Transverse colon (tissue), 4 donors: Measurements from ENCODE around the gene HTT. TPM values are rescaled to one million over a fixed set of nuclear protein-coding genes. Genes with fewer than 3 reads are reported as not detected.

Experiments used
- DNase-seq: peaks from one replicate; pipeline ENCODE4 v3.0.0-alpha.2; 2019
- H3K27ac ChIP-seq, 4 donors: fragments of 200-600 bp; sonication (generic); 2 replicates each; pipeline ENCODE4 v1.5.1; 2016 to 2018; ENCODE audit warnings: inconsistent platforms in 4 of 4
- H3K27me3 ChIP-seq: fragments of 200-600 bp; sonication (generic); 2 replicates; pipeline ENCODE4 v1.5.1; 2017; ENCODE audit warnings: inconsistent platforms
- H3K36me3 ChIP-seq, 4 donors: fragments of 200-600 bp; sonication (generic); 2 replicates each; pipeline ENCODE4 v1.5.1; 2017 to 2019; ENCODE audit warnings: inconsistent platforms in 4 of 4
- H3K4me1 ChIP-seq, 4 donors: fragments of 200-600 bp; sonication (generic); 2 replicates each; pipeline ENCODE4 v1.5.1; 2017 to 2020; ENCODE audit warnings: inconsistent platforms in 4 of 4
- H3K4me3 ChIP-seq, 4 donors: fragments of 200-600 bp; sonication (generic); 1 replicate in 1 of 4; 2 replicates in 3 of 4; pipeline versions ENCODE4 v1.5.1 to v1.6.1; 2017 to 2019; ENCODE audit warnings: inconsistent platforms in 4 of 4
- H3K9me3 ChIP-seq, 2 donors: fragments of 200-600 bp; sonication (generic); 2 replicates each; pipeline ENCODE4 v1.5.1; 2017 to 2019; ENCODE audit warnings: inconsistent platforms in 2 of 2
- EP300 ChIP-seq: sonication (generic); formaldehyde crosslinking; IDR thresholded peaks from one replicate; pipeline ENCODE4 v1.6.1; 2017; ENCODE audit warnings: antibody characterized with exemption, low read depth
- POLR2A ChIP-seq: fragments of 450-650 bp; IDR thresholded peaks from one replicate; pipeline ENCODE4 v1.6.1; 2016; ENCODE audit warnings: antibody characterized with exemption, mild to moderate bottlenecking, moderate library complexity
- POLR2AphosphoS5 ChIP-seq, 3 donors: sonication (generic); formaldehyde crosslinking; IDR thresholded peaks; one replicate each; pipeline ENCODE4 v1.6.1; 2016; ENCODE audit warnings: antibody characterized with exemption in 3 of 3
- WGBS, 2 donors: methylation state at CpG; one replicate each; pipeline ENCODE4 v1.1.5; 2018; ENCODE audit warnings: low coverage in 1 of 2; 5-methylcytosine and 5-hydroxymethylcytosine counted together
- in situ Hi-C, 4 donors: fragments of 200-750 bp; cut with MboI; loops; one replicate each; pipeline versions ENCODE4 v1.15.0 to v1.15.1; 2017; ENCODE audit warnings: low sequenced_read_pairs in 3 of 4, low pct_ligation_motif_present in 1 of 4, low pct_unique_long_range_greater_than_20kb in 1 of 4
- intact Hi-C: fragments of 100-400 bp; cut with DNase I; formaldehyde crosslinking; loops from one replicate; pipeline ENCODE4 v1.15.1; 2023; ENCODE audit warnings: low total_unique reads
- total RNA-seq, 4 donors: library from RNA; depleted of rRNA; stranded (reverse); fragments of >200 nt; gene quantifications; one replicate each; pipeline ENCODE4 v1.1.0, GENCODE V29; 2016
- TF ChIP-seq, protein P1 (sequence below), 5 experiments: fragments of 200-600 bp in 3 of 5; fragments of 450-650 bp in 2 of 5; sonication (generic) in 3 of 5; IDR thresholded peaks; 1 replicate in 2 of 5; 2 replicates in 3 of 5; pipeline ENCODE4 v1.5.1; 2016 to 2017; ENCODE audit warnings: antibody characterized with exemption in 5 of 5, inconsistent platforms in 3 of 5, mild to moderate bottlenecking in 2 of 5, moderate library complexity in 1 of 5

HTT gene
- 100 to 1,000 TPM in 1 of 4 donors, 10 to 100 TPM in 3; 40.0 to 111 (median 79.4) TPM for total RNA-seq

DNA sequence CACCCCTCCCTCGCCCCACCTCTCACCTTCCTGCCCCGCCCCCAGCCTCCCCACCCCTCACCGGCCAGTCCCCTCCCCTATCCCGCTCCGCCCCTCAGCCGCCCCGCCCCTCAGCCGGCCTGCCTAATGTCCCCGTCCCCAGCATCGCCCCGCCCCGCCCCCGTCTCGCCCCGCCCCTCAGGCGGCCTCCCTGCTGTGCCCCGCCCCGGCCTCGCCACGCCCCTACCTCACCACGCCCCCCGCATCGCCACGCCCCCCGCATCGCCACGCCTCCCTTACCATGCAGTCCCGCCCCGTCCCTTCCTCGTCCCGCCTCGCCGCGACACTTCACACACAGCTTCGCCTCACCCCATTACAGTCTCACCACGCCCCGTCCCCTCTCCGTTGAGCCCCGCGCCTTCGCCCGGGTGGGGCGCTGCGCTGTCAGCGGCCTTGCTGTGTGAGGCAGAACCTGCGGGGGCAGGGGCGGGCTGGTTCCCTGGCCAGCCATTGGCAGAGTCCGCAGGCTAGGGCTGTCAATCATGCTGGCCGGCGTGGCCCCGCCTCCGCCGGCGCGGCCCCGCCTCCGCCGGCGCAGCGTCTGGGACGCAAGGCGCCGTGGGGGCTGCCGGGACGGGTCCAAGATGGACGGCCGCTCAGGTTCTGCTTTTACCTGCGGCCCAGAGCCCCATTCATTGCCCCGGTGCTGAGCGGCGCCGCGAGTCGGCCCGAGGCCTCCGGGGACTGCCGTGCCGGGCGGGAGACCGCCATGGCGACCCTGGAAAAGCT lies at the start of gene HTT, which contains the start of gene HTT-AS:
TSS of gene HTT (plus strand) at position 604 of the 768 bp plus-strand sequence. CDS start at position 749, 145 bp downstream.
TSS of gene HTT-AS (minus strand) at position 461 of the 768 bp plus-strand sequence.
- DNase-seq: peak; percentile 99
- Histone ChIP-seq H3K4me3 (peak within 1 kb of the TSS; percentile 74 to 96 (median 88)), H3K9me3 (no peaks in the 10 kb centered on the region), H3K27ac (peak within 1 kb of the TSS; percentile 90 to 98 (median 96)), H3K27me3 (no peaks in the 10 kb centered on the region), H3K4me1 (peaks cover 9 to 25% (median 21%) of the 10 kb centered on the region in 4 donors), H3K36me3 (no peaks in the 10 kb centered on the region)
- TF ChIP-seq EP300 (no peak), POLR2AphosphoS5 (IDR thresholded peaks at IDR 0.05) (peak; percentile 81 to 90 (median 89)), POLR2A (peak; percentile 84)
- TF ChIP-seq, protein P1, sequence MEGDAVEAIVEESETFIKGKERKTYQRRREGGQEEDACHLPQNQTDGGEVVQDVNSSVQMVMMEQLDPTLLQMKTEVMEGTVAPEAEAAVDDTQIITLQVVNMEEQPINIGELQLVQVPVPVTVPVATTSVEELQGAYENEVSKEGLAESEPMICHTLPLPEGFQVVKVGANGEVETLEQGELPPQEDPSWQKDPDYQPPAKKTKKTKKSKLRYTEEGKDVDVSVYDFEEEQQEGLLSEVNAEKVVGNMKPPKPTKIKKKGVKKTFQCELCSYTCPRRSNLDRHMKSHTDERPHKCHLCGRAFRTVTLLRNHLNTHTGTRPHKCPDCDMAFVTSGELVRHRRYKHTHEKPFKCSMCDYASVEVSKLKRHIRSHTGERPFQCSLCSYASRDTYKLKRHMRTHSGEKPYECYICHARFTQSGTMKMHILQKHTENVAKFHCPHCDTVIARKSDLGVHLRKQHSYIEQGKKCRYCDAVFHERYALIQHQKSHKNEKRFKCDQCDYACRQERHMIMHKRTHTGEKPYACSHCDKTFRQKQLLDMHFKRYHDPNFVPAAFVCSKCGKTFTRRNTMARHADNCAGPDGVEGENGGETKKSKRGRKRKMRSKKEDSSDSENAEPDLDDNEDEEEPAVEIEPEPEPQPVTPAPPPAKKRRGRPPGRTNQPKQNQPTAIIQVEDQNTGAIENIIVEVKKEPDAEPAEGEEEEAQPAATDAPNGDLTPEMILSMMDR (IDR thresholded peaks at IDR 0.05): peak in 1 of 5 experiments; percentile 41
- in situ Hi-C loops (no loop called here), intact Hi-C loops (no loop called here)
- 3% methylated on average over 14 of the region's 81 CpGs; no CpG with 5 or more reads in 1 of the 2 donors for WGBS, 2 donors

DNA sequence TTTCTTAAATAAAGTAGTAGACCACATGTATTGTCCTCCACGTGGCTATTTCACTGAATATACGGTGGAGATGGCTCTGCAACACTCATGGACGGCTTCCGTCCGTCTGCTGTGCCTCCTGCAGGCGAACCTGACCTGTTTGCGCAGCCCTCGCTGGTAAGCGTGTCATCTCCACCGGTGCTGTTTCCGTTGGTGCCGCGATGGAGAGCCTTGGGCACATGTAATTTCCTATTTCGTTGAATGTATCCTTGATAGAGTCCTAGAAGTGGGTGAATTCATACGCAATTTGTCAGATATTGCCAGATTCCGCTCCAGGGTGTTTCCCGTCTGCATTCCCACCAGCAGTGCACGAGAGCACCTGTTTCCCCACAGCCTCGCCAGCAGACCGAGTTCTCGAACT lies 48.6 kb upstream of the HTT start:
- intact Hi-C loops: no loop called here
- Histone ChIP-seq H3K9me3 (no peaks in the 10 kb centered on the region), H3K27me3 (no peaks in the 10 kb centered on the region), H3K36me3 (no peaks in the 10 kb centered on the region), H3K4me1 (no peaks in the 10 kb centered on the region), H3K4me3 (no peak overlapping the region), H3K27ac (no peak overlapping the region)
- no peak for DNase-seq
- WGBS, 2 donors: 92% methylated on average over 20 to 21 of the region's 21 CpGs
- TF ChIP-seq, protein P1 (IDR thresholded peaks at IDR 0.05): no peak
- TF ChIP-seq POLR2AphosphoS5 (IDR thresholded peaks at IDR 0.05) (no peak), POLR2A (no peak), EP300 (no peak)
- in situ Hi-C loops: no loop called here

DNA sequence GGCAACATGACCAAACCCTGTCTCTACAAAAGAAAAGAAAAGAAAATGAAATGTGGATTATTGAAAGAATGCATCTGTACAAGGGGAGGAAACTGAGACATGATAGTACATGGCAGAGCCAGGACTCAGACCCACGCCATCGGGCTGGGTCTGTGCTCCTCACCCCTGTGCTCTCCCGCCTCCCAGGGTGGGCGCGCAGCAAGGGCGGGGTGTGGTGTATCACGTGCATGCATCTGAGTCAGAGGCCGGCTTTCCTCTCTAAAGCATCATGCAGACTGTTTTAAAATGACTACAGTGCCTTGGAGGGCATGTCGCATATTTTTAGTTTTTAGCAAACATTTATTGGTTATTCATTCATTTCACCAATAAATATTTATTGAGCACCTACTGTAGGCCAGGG lies 47.9 kb upstream of the HTT start:
- Histone ChIP-seq H3K36me3 (no peaks in the 10 kb centered on the region), H3K27me3 (no peaks in the 10 kb centered on the region), H3K9me3 (no peaks in the 10 kb centered on the region), H3K27ac (no peak overlapping the region), H3K4me3 (no peak overlapping the region), H3K4me1 (no peaks in the 10 kb centered on the region)
- DNase-seq: no peak
- intact Hi-C loops (no loop called here), in situ Hi-C loops (no loop called here)
- WGBS, 2 donors: 86 to 89% methylated on average over 8 to 9 of the region's 9 CpGs
- TF ChIP-seq EP300 (no peak), POLR2A (no peak), POLR2AphosphoS5 (IDR thresholded peaks at IDR 0.05) (no peak)
- TF ChIP-seq, protein P1 (IDR thresholded peaks at IDR 0.05): no peak

DNA sequence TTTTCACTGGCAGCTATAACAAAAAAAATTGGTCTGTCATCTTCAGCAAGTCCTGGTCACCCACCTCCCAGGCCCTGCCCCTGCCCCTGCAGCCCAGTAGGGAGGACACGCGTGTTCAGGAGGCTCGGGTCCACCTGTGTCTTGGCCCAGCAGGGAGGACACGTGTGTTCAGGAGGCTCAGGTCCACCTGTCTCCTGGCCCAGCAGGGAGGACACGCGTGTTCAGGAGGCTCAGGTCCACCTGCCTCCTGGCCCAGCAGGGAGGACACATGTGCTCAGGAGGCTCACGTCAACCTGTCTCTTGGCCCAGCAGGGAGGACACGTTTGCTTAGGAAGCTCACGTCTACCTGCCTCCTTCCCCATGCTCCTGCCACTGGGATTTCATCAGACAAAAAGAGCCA lies 45.0 kb upstream of the HTT start:
- Histone ChIP-seq H3K27ac (no peak overlapping the region), H3K36me3 (no peaks in the 10 kb centered on the region), H3K4me3 (no peak overlapping the region), H3K4me1 (no peaks in the 10 kb centered on the region), H3K27me3 (no peaks in the 10 kb centered on the region), H3K9me3 (no peaks in the 10 kb centered on the region)
- 94 to 100% methylated on average over 1 to 9 of the region's 9 CpGs for WGBS, 2 donors
- no peak for DNase-seq
- TF ChIP-seq, protein P1 (IDR thresholded peaks at IDR 0.05): no peak
- TF ChIP-seq EP300 (no peak), POLR2A (no peak), POLR2AphosphoS5 (IDR thresholded peaks at IDR 0.05) (no peak)
- in situ Hi-C loops: no loop called here
- intact Hi-C loops: no loop called here
